ENCODE measurements around the gene NSD2. TPM values are rescaled to one million over a fixed set of nuclear protein-coding genes. Genes with fewer than 3 reads are reported as not detected.

The NSD2 gene
- total RNA-seq, 1 experiment from 2014 or later: 128 TPM

GRCh38 chr4:1871471-1872021 lies 353 bp downstream of the NSD2 start (continued):
- TF ChIP-seq USF1 (CRISPR knock-in tag; IDR thresholded peaks at IDR 0.05): no peak
- no peak for TF ChIP-seq ZNF396 (CRISPR knock-in tag; IDR thresholded peaks at IDR 0.05; ENCODE audit: borderline replicate concordance)

GRCh38 chr4:1872870-1873269 lies 1.7 kb downstream of the NSD2 start:
- H3K9me3 Mint-ChIP-seq: no peaks in the 10 kb centered on the region
- no peak for ATAC-seq
- peak overlapping the region; percentile 77 for H3K4me3 Mint-ChIP-seq
- H3K27ac Mint-ChIP-seq: no peak overlapping the region
- ChIA-PET CTCF (no interaction called here), POLR2A (no interaction called here)
- no peak for TF ChIP-seq NR2C2 (CRISPR knock-in tag; IDR thresholded peaks at IDR 0.05)
- no peak for TF ChIP-seq AFF4 (CRISPR knock-in tag; IDR thresholded peaks at IDR 0.05; ENCODE audit: borderline replicate concordance)
- TF ChIP-seq MLX (CRISPR knock-in tag; IDR thresholded peaks at IDR 0.05): no peak
- no peak for TF ChIP-seq EMX1 (CRISPR knock-in tag; IDR thresholded peaks at IDR 0.05)
- no peak for TF ChIP-seq GABPB1 (CRISPR knock-in tag; IDR thresholded peaks at IDR 0.05)
- no peak for TF ChIP-seq TEAD1 (CRISPR knock-in tag; IDR thresholded peaks at IDR 0.05)
- H3K4me1 Mint-ChIP-seq: peaks cover 34% of the 10 kb centered on the region
- peaks cover 26% of the 10 kb centered on the region for H3K27me3 Mint-ChIP-seq (ENCODE audit: low read depth)
- H3K36me3 Mint-ChIP-seq: no peaks in the 10 kb centered on the region
- no peak for DNase-seq (ENCODE audit: low spot score)

- Mint-ChIP-seq H3K36me3 (no peaks in the 10 kb centered on the region), H3K4me3 (peak overlapping the region; percentile 77), H3K4me1 (peaks cover 34% of the 10 kb centered on the region), H3K27me3 (ENCODE audit: low read depth) (peaks cover 22% of the 10 kb centered on the region), H3K27ac (no peak overlapping the region), H3K9me3 (no peaks in the 10 kb centered on the region)
- ATAC-seq (no peak), DNase-seq (ENCODE audit: low spot score) (no peak)
- ChIA-PET CTCF (no interaction called here), POLR2A (no interaction called here)
- TF ChIP-seq ZNF317 (CRISPR knock-in tag; IDR thresholded peaks at IDR 0.05; ENCODE audit: borderline replicate concordance, low read depth) (no peak), CBFB (CRISPR knock-in tag; IDR thresholded peaks at IDR 0.05; ENCODE audit: low read depth) (no peak), ZNF121 (CRISPR knock-in tag; IDR thresholded peaks at IDR 0.05) (no peak)
- TF ChIP-seq, protein P1, sequence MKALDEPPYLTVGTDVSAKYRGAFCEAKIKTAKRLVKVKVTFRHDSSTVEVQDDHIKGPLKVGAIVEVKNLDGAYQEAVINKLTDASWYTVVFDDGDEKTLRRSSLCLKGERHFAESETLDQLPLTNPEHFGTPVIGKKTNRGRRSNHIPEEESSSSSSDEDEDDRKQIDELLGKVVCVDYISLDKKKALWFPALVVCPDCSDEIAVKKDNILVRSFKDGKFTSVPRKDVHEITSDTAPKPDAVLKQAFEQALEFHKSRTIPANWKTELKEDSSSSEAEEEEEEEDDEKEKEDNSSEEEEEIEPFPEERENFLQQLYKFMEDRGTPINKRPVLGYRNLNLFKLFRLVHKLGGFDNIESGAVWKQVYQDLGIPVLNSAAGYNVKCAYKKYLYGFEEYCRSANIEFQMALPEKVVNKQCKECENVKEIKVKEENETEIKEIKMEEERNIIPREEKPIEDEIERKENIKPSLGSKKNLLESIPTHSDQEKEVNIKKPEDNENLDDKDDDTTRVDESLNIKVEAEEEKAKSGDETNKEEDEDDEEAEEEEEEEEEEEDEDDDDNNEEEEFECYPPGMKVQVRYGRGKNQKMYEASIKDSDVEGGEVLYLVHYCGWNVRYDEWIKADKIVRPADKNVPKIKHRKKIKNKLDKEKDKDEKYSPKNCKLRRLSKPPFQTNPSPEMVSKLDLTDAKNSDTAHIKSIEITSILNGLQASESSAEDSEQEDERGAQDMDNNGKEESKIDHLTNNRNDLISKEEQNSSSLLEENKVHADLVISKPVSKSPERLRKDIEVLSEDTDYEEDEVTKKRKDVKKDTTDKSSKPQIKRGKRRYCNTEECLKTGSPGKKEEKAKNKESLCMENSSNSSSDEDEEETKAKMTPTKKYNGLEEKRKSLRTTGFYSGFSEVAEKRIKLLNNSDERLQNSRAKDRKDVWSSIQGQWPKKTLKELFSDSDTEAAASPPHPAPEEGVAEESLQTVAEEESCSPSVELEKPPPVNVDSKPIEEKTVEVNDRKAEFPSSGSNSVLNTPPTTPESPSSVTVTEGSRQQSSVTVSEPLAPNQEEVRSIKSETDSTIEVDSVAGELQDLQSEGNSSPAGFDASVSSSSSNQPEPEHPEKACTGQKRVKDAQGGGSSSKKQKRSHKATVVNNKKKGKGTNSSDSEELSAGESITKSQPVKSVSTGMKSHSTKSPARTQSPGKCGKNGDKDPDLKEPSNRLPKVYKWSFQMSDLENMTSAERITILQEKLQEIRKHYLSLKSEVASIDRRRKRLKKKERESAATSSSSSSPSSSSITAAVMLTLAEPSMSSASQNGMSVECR (CRISPR knock-in tag; IDR thresholded peaks at IDR 0.05; ENCODE audit: borderline replicate concordance): no peak
Observed at GRCh38 chr4:1873291-1873690, 2.1 kb downstream of the NSD2 start.

All from WTC11 (cell line).